ENCODE data around the gene DST.

The DST gene

DNA sequence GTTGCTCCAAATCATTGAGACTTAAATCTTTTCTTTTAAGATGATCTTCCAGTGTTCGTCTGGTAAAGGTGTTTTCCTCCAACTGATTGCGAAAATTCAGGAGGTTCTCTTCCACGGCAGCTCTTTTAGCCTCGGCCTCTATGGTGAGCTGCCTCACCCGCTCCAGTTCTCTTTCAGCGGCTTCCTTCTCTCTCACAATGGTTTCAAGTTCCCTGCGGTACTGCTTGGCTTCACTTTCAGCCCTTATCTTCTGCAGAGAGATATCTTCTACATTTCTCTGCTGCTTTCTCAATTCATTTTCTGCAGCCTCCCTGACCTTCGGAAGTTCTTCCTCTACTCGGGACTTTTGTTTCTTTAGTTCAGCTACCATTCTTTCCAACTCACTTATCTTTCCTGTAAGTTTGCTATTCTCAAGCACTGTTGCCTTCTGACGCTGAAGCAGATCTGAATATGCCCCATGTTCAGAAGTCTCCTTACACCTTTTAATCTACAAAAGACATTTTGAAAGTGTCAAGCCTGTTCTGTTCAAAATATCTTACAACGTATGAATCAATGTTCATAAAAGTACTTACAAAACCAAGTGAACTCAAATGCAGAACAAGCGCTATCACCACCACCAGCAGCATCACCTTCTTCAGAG, 22.3 kb downstream of the DST start:
- DNase-seq: no peak

DNA sequence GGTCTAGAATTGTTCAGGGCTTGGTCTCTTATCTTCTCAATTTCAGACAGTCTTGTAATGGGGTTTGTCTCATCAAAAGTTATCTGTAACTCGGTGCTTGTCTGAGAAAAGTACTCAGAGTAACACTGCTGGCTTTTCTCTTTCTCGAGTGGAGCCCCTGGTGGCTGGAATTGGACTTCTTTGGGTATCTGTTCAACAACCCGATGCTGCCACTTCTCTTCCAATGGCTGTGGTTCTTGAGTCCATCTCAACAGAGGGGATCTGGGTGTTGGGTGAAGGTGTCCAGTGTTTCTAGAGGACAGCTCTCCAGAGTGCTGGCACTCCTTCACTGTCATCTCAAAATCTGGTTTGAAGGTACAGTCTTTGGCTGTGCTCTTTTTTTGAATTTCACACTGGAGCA, 24.6 kb downstream of the DST start:
- no peak for DNase-seq

DNA sequence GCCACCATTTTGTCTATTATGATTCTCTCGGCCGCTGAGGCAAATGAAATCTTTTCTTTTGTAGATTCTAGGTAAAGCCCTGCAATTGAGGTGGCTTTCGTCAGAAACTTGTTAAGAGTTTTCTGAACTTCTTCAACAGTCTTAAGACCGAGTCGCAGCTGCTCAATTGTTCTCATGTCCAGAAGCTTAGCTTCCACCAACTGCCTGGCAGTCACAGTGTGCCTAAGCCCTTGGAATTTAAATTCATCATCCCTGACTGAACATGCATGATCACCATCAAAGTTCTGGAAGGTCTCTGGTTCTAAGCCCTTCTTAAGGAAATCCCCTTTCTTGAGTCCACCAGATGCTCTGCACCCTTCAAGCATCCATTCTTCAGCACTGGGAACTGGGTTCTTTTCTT, 25.7 kb downstream of the DST start:
- DNase-seq: no peak

DNA sequence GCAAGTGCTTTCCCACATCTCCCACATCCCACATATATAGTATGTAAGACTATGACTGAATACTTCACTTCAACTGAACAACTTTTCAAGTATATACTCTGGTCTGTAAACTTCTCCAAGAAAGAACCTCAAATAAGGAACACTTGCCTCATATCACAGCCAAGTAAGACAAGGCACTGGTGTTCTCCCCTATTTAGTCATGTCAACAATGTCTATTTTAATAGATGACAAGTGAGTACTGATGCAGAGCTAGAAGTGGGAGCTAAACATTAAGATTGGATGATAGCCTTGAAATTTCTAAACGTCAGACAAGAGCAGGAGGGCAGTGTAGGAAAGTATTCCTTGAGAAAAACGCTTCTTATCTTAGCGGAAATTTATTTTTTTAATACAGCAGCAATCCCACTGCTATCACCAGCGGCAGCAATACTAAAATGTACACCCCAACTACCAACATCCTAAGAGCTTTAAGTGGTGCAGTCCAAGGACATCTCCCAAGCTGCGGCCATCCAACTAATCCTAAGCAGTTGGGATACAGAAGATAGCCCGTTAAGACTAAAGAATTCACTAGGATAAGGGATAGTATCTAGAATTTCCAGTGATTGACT, 29.3 kb downstream of the DST start:
- no peak for DNase-seq

DNA sequence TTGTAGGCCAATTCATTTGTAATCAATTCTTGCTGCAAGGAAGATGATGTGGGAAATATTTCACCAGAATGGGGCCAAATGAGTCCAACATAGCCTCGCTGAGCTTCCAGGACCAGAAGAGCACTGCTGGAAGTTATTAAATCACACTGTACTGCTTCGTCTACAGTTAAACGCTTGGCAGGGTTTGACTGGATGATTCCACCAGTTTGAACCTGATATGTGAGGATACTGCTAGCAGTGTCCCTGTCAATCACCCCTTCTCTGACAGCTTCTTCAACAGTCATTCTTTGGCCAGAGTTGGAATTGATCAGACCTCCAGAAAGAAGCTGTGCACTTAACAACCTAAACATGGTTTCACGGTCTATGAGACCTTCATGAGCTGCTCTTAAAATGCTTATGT, 34.4 kb downstream of the DST start:
- DNase-seq: no peak

DNA sequence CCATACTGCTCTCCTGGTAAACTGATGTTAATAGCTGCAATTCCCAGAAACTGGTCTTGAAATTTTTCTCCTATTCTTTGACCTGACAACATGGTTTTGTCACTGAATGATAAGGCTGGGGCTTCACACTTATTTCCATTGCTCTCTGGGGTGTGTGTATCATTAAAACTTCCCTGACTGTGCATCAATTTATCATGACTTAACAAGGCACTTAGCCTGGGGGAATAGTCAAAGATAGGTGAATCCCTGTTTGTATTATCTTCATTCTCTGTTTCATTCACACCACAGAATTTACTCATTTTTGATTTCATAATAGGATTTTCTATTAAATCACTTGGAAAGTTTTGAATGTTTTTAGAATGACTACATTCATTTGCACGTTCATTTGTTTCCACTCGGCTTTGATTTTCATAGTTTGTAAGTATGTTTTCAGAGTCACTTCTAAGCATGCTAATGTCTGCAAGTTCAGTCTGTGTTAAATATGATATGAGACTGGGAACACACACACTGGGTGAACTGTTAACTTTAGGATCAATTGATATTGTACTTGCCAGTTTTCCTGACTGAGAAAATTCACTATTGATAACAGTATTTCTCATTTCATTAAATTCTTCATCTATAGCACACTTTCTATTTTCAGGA, 35.5 kb downstream of the DST start:
- no peak for DNase-seq

DNA sequence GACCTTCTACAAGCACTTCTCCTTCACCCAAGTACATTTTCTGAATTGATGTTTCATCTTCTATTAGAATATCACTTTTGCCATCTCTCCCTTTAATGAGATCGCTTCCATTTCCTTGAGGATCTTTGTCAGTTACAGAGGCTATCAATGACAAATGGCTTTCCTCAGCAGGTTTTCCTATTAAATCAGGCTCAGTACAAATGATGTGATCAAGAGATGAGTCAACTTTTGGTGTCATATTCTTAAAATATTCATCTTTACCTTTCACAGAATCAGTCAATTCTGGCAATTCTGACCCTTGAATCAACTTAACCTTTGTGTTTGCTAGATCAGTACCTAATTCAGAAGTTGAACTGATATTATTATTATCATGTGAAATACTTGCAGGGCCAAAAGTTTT, 37.3 kb downstream of the DST start:
- DNase-seq: no peak

DNA sequence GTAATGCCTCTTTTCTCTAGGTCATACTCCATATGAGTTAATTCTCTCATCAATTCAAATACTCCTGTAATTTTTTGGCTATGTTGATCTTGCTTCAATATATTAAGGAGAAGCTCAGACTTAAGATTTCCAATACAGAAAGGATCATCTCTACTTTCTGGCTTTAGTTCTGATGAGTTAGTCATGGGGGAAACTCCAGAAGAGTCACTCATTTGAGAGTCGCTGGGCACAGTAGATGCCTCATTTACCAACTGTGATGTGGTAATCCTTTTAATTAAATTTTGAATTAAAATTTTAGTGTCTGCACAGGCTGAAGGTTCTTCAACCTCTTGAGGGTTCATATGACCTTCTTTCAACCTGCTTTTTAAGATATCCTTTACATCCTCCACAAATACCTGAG, 38.5 kb downstream of the DST start:
- no peak for DNase-seq

DNA sequence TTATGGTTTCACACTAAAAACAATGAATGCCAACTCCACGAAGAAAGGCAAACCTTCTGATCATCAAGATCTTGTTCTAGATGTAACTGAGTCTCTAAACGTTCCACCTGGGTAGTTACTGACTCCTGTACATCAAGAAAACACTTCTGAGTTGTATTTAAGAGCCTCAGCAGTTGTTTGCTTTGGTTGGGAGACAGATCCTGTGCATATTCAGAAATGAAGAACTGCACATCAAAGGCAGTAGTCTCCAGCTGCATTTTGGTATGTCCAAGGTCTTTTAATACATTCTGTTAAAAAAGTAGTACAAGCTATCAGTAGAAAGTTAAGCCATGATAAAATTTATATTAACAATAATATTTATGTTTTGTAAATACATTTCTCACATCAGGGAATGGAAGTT, 41.3 kb downstream of the DST start:
- DNase-seq: no peak

DNA sequence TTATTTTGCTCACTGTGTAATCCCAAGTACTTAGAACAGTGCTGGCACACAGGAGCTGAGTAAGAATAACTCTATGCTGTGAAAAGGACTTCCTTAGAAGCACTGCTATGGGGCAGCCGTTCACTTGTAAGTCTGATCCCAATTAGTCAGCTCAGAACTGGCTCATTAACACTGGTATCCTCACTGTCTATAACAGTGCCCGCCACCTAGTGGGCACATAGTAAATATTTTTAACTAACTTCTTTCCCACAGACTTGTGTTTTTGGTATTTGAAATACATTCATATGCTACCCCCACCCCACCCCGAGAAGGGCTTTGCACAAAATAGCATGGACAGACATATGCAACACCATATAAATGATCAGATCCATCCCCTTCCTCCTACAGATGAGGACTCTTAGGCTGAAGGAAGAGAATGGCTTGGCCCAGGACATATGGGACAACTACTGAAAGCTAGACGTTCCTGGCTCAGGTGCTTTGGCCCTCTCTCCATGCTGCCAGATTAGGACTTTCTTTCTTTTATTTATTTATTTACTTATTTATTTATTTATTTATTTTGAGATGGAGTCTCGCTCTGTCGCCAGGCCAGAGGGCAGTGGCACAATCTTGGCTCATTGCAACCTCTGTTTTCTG, 47.1 kb downstream of the DST start:
- DNase-seq: peak; percentile 82

DNA sequence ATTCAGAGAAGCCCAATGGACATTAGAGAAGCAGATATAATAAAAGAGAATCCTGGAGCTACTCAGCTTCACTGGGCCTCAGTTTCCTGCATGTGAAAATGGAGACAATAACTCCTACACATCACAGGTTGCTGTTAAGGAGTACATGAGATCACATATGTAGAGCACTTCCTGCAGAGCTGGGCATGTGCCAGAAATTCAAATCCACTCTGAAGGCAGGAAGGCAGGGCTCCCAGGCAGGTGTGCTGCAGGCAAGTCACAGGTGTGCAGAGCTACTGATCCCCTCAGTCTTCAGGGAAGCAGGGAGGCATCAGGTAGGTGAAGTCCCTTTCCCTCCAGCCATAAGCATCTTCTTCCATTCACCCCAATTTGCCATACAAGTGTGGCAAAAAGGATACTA, 48.0 kb downstream of the DST start:
- peak; percentile 89 for DNase-seq

DNA sequence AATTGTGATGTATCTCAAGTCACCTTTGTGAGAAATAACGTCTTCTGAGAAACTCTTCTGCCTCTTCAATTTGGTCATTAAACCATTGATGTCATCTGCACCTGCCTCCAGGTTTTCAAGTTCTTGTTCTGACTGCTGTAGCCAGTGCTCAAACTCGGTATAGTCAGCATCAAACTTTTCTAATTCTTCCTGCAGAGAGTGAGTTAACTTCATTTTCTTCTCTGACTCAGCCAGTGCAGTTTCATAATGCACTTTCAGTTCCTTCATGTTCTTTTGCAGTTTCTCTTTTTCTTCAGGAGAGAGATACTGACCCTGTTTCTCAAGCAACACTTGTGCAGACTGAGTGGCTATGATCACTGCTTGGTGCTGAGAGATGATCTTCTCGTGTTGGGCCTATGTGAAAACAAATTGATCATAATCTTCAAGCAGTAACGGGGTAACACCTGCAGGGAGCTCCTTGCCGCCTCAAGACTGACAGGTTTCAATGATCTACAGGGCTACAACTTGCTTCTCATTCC, 48.8 kb downstream of the DST start:
- peak; percentile 11 for DNase-seq

DNA sequence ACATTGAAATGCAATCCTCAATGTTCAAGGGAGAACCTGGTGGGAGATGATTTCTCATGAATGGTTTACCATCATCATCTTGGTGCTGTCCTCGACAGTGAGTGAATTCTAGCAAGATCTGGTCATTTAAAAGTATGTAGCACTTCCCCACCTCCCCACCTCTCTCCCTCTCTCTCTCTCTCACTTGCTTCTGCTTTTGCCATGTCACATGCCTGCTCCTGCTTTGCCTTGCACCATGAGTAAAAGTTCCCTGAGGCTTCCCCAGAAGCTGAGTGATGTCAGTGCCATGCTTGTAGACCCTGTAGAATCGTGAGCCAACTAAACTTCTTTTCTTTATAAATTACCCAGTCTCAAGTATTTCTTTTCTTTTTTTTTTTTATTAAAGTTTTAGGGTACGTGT, 60.5 kb downstream of the DST start:
- no peak for DNase-seq

DNA sequence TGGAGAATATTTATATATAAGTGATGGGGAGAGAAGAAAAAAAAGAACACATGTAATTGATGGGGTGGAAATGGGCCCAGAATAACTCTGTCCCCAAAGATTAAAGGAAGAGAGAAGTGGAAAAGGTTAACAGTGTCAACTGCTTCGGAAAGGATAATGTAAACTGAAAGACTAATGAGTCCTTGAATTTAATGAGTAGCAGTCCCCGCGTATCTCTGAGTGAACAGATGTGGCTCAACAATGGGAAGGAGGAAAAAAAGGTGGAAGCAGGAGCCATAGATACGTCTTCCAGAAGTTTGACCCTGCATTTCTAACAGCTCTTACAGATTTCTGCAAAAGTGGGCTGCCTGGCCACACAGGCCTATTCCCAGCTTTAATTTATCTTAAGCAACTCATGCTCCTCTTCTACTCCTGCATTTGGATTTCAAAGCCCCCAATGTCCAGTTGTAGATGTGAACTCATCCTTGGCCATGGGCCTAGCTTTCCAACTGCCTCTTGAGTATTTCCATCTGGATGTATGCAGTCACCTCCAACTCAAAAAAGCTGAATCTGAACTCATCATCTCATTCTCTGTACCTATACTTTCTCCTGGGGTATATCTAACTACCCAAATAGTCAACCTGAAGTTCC, 61.3 kb downstream of the DST start:
- DNase-seq: no peak

DNA sequence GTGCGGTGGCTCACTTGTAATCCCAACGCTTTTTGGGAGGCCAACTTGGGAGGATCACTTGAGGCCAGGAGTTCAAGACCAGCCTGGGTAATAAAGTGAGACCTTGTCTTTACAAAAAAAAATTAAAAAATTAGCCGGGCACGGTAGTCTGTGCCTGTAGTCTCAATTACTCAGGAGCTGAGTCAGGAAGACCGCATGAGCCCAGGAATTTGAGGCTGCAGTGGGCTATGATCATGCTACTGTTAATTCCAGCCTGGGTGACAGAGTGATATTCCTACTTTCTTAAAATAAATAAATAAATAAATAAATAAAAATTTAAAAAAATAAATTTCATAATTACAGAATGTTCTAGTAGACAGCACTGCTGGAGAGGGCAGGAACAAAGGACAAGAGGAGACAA, 62.4 kb downstream of the DST start:
- no peak for DNase-seq

DNA sequence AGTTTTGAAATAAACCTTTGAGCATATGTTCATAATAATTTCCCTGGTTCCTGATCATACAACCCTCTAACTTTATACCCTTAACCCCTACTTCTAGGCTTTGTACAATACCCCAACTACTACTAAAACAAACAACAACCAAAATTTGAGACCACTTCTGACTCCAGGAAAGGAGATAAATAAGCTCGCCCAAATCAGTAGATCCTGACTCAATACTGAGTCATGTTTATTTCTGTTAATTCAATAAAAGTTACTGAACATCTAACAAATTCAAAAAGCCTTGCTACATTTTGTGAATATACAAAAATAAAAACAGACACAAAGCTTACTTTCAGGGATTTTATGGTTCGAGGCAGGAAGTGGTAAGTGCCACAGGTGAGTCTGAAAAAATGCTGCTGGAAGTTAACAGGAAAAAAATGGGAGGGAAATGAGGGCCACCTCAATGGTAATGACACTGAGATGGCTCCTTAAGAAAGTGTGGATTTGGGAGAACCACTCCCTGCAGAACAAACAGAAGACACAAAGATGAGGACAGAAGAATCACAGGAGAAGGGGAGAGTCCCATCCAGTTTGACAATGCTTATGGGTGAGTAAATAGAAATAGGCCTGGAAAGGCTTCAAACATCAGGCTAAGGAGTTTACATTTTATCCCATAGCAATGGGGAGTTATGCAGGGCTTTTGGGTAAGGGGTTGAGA, 63.4 kb downstream of the DST start:
- no peak for DNase-seq

DNA sequence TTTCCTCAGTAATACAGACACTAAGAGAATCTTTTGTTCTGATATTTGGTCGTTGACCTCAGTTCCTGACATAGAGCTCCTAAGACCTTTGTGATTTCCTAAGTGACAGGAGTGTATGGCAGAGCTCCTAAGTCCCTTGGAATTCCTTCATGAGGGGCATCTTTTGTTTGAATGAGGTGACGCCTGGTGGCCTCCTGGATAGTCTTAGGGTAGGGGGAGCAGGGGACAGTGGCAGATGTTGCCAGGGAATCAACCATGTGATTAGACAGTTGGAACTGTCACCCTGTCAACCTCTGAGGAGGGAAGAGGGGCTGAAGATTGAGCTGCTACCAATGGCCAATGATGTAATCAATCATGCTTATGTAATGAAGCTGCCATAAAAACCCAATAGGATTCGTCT, 67.0 kb downstream of the DST start:
- no peak for DNase-seq

DNA sequence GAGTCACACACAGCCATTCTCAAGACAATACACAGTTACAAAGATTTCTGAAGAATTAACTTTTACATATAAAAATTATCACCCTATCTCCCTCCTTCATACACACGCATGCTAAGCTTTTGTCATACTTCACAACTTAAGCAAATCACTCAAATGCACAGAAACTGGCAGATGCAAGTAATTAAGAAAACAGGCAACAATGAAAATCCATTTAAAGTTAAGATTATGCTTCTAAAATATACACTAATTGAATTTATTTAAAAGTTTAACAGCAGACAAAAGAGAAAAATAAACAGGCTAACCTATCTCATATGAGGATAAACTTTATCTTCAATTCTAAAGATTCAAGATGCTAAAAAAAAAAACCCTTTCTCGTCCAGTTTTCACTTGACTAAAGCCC, 68.4 kb downstream of the DST start:
- no peak for DNase-seq

DNA sequence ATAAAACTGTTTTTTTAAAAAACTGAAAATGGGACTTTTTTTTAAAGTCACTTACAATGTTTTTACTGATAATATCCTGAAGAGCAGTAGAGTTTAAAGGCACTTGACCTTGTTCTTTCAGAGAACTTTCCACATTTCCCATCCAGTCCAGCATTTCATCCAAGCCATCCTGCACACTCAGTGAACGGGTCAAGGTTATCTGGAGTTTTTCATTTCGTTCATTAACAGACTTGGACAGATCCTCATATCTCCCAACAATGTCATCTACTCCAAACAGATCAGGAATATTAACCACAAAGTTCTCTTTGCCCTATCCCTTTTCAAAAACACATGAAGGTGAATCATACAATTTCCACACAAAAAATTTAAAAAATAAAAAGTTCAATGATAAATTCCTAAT, 69.1 kb downstream of the DST start:
- no peak for DNase-seq

DNA sequence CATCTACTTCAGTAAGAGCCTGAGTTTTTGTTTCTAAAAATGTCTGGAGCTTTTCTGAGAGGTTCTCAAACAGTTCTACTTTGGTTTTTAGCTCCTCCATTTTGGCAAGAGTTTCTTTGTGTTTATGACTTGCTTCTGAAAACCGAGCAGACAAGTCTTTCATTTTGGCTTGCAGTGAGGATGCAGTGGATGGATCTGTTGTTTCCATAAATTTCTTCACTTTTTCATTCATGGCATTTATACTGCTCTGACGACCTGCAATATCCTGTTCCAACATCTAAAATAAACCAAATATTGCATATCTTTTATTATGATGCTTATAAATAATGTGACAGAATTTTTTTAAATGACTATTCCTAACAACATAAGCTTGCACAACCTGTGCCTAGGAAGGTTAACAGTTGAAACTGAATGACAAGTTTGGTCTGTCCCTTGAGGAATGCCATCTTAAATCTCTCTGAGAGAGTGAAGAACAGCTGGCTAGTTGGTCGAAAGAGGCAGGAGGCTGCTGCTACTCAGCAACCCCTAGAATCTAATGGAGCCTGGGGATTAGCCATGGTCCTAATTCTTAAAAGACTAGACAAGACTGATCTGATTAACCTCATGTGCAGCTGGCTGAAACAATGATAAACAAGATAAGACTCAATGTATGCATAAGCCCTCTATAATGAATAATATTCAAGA, 69.8 kb downstream of the DST start:
- no peak for DNase-seq

DNA sequence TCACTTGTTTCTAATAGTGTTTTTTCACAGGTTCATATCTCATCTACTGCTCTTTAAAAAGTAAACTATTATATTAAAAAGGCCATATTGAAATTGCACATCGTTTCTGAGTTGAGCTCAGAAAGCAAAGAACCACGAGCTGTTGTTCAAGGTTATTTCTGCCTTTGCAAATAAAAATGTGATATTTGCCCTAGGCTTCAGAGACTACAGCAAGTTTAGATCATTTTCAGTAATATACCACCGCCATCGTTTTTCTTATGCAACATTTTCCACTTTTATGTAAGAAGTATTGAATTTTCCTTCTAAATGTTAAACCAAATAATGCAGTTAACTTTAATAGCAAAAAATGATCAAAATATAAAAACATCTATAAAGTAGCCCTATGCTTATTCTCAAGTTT, 71.1 kb downstream of the DST start:
- DNase-seq: no peak

Measured in DMS53 (cell line).